Lung (tissue), 12 donors: Measurements from ENCODE around the gene ZNF654. TPM values are rescaled to one million over a fixed set of nuclear protein-coding genes. Genes with fewer than 3 reads are reported as not detected.

Experiments
- ATAC-seq: fragments of 200-7000 bp; cut with Tn5 transposase; one replicate; pipeline ENCODE4 v1.9.1; 2020; ENCODE audit warnings: moderate number of reproducible peaks; ENCODE audit not compliant: insufficient read depth, low FRiP score
- DNase-seq, 3 donors: peaks; one replicate each; pipeline ENCODE4 v3.0.0-alpha.2; 2013 to 2017
- H3K27ac ChIP-seq, 2 donors: one replicate each; pipeline ENCODE4 v1.5.1; 2013; ENCODE audit warnings: mild to moderate bottlenecking in 2 of 2, moderate library complexity in 2 of 2, control low read depth in 1 of 2, inconsistent platforms in 1 of 2, low read depth in 1 of 2, low read length in 1 of 2
- H3K27me3 ChIP-seq, 3 donors: one replicate each; pipeline ENCODE4 v1.5.1; 2013; ENCODE audit warnings: low read length in 2 of 3; ENCODE audit not compliant: control insufficient read depth in 3 of 3, insufficient read depth in 3 of 3
- H3K36me3 ChIP-seq, 4 donors: one replicate each; pipeline ENCODE4 v1.5.1; 2013; ENCODE audit warnings: low read length in 4 of 4, mild to moderate bottlenecking in 1 of 4, moderate library complexity in 1 of 4; ENCODE audit not compliant: control insufficient read depth in 4 of 4, insufficient read depth in 4 of 4
- H3K4me1 ChIP-seq, 5 donors: one replicate each; pipeline ENCODE4 v1.5.1; 2013; ENCODE audit warnings: low read length in 5 of 5, mild to moderate bottlenecking in 2 of 5, moderate library complexity in 1 of 5; ENCODE audit not compliant: control insufficient read depth in 5 of 5, insufficient read depth in 5 of 5
- H3K4me3 ChIP-seq: one replicate; pipeline ENCODE4 v1.5.1; 2013; ENCODE audit warnings: mild to moderate bottlenecking, control low read depth, moderate library complexity
- H3K9ac ChIP-seq, 2 donors: one replicate each; pipeline ENCODE4 v1.5.1; 2013; ENCODE audit warnings: low read length in 2 of 2, control low read depth in 1 of 2; ENCODE audit not compliant: insufficient read depth in 1 of 2
- H3K9me3 ChIP-seq, 4 donors: one replicate each; pipeline ENCODE4 v1.5.1; 2013; ENCODE audit warnings: low read length in 3 of 4, mild to moderate bottlenecking in 1 of 4, moderate library complexity in 1 of 4; ENCODE audit not compliant: control insufficient read depth in 4 of 4, insufficient read depth in 3 of 4
- CTCF ChIP-seq: IDR thresholded peaks from 2 replicates; pipeline ENCODE4 v1.5.1; 2012; ENCODE audit warnings: mild to moderate bottlenecking; ENCODE audit errors: control extremely low read depth, extremely low read depth
- WGBS, 2 donors: extraction: QIAGEN DNeasy Blood & Tissue Kit; methylation state at CpG; one replicate each; pipeline ENCODE4 v1.1.7; 2013; 5-methylcytosine and 5-hydroxymethylcytosine counted together
- polyA plus RNA-seq, 2 donors: library from polyadenylated mRNA; stranded (reverse); fragments of 200-250 nt; gene quantifications; one replicate each; pipeline ENCODE4 v1.2.1, GENCODE V29; 2013
- total RNA-seq, 2 donors: library from RNA; depleted of rRNA in 1 of 2; stranded (reverse); fragments of >200 nt in 1 of 2; gene quantifications; one replicate each; pipeline ENCODE4 v1.2.1, GENCODE V29; 2014 to 2021
- donor health status: control.
- donor health status: control.
- donor health status: Bipolar disorder and iron deficiency.
- donor health status: healthy.
- donor health status: DM: yes; HTN: yes; CAD: no.

ZNF654 gene
- total and polyA plus RNA-seq, 4 donors, result 3.1 to 35.4 (median 7.4) TPM

DNA sequence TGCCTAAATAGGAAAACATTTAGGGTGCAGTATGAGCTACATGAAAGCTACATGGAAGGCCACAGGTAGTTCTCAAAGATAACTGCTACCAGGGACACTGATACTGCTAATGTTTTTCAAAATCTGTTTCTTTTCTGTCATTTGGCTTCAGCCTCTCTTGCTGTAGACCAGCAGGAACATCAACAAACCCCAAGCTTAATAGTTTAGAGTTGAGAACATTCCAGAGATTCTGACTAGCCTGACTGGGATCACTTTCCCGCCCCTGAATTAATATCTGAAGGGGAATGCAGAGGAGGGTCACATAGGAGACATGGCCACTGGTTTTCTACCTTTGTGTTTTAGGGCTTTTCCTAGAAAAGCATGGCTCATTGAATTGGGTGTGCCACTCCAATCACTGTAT is 73.8 kb downstream of the ZNF654 start:
- Histone ChIP-seq H3K4me3 (no peak overlapping the region), H3K27me3 (no peaks in the 10 kb centered on the region), H3K27ac (no peak overlapping the region), H3K9me3 (no peaks in the 10 kb centered on the region), H3K4me1 (peaks cover 0 to 8% (median 0%) of the 10 kb centered on the region in 5 donors), H3K36me3 (peaks cover 0 to 27% (median 12%) of the 10 kb centered on the region in 4 donors), H3K9ac (no peak overlapping the region)
- DNase-seq (no peak), ATAC-seq (no peak)
- 87 to 100% methylated on average over 1 of the region's 1 CpG for WGBS, 2 donors
- TF ChIP-seq CTCF, result no peak

DNA sequence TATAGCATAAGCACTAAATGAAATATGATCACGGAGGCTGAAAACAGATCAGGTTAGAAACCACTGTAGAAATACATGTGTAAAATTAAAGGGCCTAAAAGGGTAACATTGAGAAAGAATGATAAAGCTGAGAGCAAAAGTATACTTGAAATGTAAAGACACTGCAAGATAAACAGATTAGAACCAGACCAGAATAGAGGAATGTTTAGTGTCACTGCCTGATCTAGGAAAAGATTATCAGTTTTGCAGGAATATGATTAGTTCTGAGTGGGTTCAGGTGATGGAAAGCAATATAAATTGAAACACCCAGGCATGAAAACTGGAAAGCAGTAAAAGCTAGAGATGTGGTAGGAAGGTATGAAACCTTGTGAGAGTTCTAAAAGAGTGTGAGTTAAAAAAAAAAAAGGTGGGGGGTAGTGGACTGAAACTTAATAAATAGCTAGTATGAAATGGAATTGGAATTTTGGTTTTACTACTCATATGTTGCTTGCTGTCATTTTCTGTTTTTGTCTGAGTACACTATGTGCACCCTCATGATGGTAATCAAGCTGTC is 74.7 kb downstream of the ZNF654 start:
- Histone ChIP-seq H3K4me3 (no peak overlapping the region), H3K27ac (no peak overlapping the region), H3K27me3 (no peaks in the 10 kb centered on the region), H3K4me1 (peaks cover 0 to 8% (median 0%) of the 10 kb centered on the region in 5 donors), H3K36me3 (peaks cover 3 to 27% (median 13%) of the 10 kb centered on the region in 4 donors), H3K9me3 (no peaks in the 10 kb centered on the region), H3K9ac (no peak overlapping the region)
- TF ChIP-seq CTCF, result no peak
- DNase-seq, result no peak
- 47 to 61% methylated on average over 1 of the region's 1 CpG for WGBS, 2 donors
- no peak for ATAC-seq

DNA sequence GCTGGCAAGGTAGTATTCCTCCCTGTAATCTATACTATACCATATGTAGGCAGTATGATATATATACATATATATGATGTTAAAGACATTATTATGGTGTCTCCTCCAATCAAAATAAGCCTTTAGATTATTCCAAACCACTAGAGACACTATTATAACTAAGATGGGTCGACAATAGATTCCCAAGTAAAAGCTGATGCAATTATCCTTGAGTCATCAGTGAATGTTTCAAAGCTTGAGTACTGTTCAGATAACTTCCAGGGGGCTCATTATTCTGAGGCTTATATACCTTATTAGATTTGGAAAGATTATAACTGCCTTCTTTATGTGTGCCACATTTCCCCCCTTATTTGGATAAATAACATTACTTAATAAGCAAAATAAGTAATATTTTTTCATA is 78.8 kb downstream of the ZNF654 start:
- Histone ChIP-seq H3K9ac (no peak overlapping the region), H3K4me1 (peaks cover 0 to 4% (median 0%) of the 10 kb centered on the region in 5 donors), H3K9me3 (no peaks in the 10 kb centered on the region), H3K27ac (no peak overlapping the region), H3K27me3 (no peaks in the 10 kb centered on the region), H3K4me3 (no peak overlapping the region), H3K36me3 (peaks cover 4 to 34% (median 22%) of the 10 kb centered on the region in 4 donors)
- ATAC-seq (no peak), DNase-seq (no peak)
- no peak for TF ChIP-seq CTCF
- 93 to 94% methylated on average over 1 of the region's 1 CpG for WGBS, 2 donors
